ENCODE data around the gene SLX4IP.

Gene SLX4IP

GRCh38 chr20:10428008-10428407 lies 7.1 kb upstream of the SLX4IP start:
- DNase-seq (ENCODE audit: low spot score): no peak

DNA sequence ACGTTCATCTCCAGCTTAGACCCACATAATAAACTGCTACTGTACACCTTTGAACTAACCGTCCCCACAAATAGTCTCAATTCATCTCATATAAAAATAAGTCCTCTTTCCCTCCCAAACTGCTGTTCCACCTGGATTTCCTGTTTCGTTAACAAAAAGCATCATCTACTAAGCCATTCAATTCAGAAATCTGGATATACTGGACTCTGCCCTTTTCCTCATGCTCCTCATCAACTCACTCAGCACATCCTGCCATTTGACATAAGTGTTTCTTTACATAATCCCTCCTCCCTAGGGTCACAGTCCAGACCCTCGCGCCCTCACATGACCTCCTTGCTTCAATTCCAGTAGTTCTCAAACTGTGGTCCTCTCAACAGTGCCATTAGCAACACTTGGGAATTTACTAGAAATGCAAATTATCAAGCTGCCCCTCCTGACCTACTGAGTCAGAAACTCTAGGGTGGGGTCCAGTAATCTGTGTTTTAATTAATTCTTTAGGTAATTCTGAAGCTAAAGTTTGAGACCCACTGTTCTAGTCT lies 5.6 kb upstream of the SLX4IP start:
- DNase-seq (ENCODE audit: low spot score): no peak

- DNase-seq (ENCODE audit: low spot score): no peak
Measured at GRCh38 chr20:10430000-10430466, 5.1 kb upstream of the SLX4IP start.

- DNase-seq (ENCODE audit: low spot score): no peak
Measured at GRCh38 chr20:10430704-10431103, 4.4 kb upstream of the SLX4IP start.

GRCh38 chr20:10432079-10432478 lies 3.0 kb upstream of the SLX4IP start:
- DNase-seq (ENCODE audit: low spot score): no peak

- DNase-seq (ENCODE audit: low spot score): no peak
Measured at GRCh38 chr20:10433014-10433622, 2.0 kb upstream of the SLX4IP start.

GRCh38 chr20:10433623-10434466 lies 1.3 kb upstream of the SLX4IP start, which contains the start of gene MKKS:
MKKS (minus strand) TSS chr20:10434222; CDS start chr20:10413514, 20,708 bp downstream.
- DNase-seq (ENCODE audit: low spot score): peak; percentile 94

- DNase-seq (ENCODE audit: low spot score): peak; percentile 93
Measured at GRCh38 chr20:10434467-10434831, 656 bp upstream of the SLX4IP start.

GRCh38 chr20:10436053-10436699 lies 1.1 kb downstream of the SLX4IP start:
- DNase-seq (ENCODE audit: low spot score): no peak

GRCh38 chr20:10438217-10438616 lies 3.1 kb downstream of the SLX4IP start:
- no peak for DNase-seq (ENCODE audit: low spot score)

GRCh38 chr20:10443936-10444335 lies 8.8 kb downstream of the SLX4IP start:
- no peak for DNase-seq (ENCODE audit: low spot score)

- no peak for DNase-seq (ENCODE audit: low spot score)
Measured at GRCh38 chr20:10445758-10446157, 10.7 kb downstream of the SLX4IP start.

- peak; percentile 49 for DNase-seq (ENCODE audit: low spot score)
Measured at GRCh38 chr20:10447028-10447427, 11.9 kb downstream of the SLX4IP start.

- DNase-seq (ENCODE audit: low spot score): no peak
Measured at GRCh38 chr20:10448270-10449156, 13.4 kb downstream of the SLX4IP start.

DNA sequence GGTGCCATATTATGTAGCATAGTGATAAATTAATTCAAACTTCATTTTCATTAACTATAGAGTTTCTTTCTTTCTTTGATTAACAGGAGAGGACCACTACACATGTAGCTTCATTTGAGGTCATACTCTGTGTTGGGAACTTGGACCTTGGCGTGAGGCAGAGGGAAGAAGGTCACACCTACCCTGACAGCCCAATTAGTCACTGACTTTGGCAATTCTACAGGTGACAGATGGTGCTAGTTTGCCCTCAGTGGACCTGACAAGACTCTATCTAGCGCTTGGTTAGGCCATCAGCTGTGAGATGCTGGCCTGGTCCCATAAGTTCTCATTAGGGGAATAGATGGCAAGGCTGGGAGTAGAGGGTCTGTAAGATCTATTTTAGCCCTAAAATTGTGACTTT lies 14.2 kb downstream of the SLX4IP start:
- no peak for DNase-seq (ENCODE audit: low spot score)

- DNase-seq (ENCODE audit: low spot score): no peak
Measured at GRCh38 chr20:10453241-10453640, 18.1 kb downstream of the SLX4IP start.

GRCh38 chr20:10454151-10454750 lies 19.1 kb downstream of the SLX4IP start:
- DNase-seq (ENCODE audit: low spot score): no peak

GRCh38 chr20:10461495-10461894 lies 26.4 kb downstream of the SLX4IP start:
- no peak for DNase-seq (ENCODE audit: low spot score)

GRCh38 chr20:10462516-10462915 lies 27.4 kb downstream of the SLX4IP start:
- DNase-seq (ENCODE audit: low spot score): no peak

- no peak for DNase-seq (ENCODE audit: low spot score)
Measured at GRCh38 chr20:10463622-10464021, 28.5 kb downstream of the SLX4IP start.

- no peak for DNase-seq (ENCODE audit: low spot score)
Measured at GRCh38 chr20:10465135-10465534, 30.0 kb downstream of the SLX4IP start.

Measured in AG08396 (cell line).